Fibroblast of mammary gland (primary cell): ENCODE results near the gene KCNQ5.

Experiments
- DNase-seq: peaks from one replicate; pipeline ENCODE4 v3.0.0-alpha.2; 2010; ENCODE audit warnings: low read depth
- H3K4me3 ChIP-seq: 2 replicates; pipeline ENCODE4 v1.5.1; 2011; ENCODE audit warnings: low read depth, mild to moderate bottlenecking, low read length, moderate library complexity; ENCODE audit not compliant: control insufficient read depth
- CTCF ChIP-seq: conservative IDR thresholded peaks from 2 replicates; pipeline ENCODE4 v1.5.1; 2011; ENCODE audit warnings: low read depth, low read length, inconsistent platforms; ENCODE audit not compliant: control insufficient read depth, insufficient read depth

KCNQ5 gene

GRCh38 chr6:73109659-73110058 lies 487.8 kb downstream of the KCNQ5 start:
- no peak for TF ChIP-seq CTCF
- H3K4me3 ChIP-seq, result no peak overlapping the region
- DNase-seq, result no peak

GRCh38 chr6:73116330-73116729 lies 494.5 kb downstream of the KCNQ5 start:
- H3K4me3 ChIP-seq, result no peak overlapping the region
- no peak for TF ChIP-seq CTCF
- DNase-seq, result no peak

DNA sequence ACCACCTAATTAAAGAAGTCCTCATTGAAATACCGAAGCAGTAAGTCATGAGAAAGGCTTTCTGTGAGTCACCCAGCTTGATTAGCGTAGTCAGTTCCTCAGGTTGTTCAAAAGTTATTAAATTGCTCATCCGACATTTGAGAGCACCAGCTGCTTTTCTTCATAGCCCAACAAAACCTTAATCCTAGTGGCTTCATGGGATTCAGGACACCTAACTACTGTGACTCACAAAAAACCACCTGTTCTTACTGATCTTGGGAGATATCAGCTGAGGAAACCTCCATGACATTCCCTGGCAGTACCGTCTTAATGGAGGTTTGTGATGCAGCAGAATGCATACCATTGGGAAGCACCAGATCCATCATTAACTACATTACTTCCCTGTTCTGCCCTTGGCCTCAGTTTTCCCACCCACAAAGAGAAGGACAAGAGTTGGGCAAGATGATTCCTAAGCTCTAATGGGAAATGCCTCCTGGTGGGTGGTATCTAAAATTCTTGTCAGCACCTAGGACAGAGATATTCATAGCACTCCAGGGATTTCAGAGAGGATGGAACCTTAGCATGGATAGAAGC lies 499.6 kb downstream of the KCNQ5 start:
- peak; percentile 21 for TF ChIP-seq CTCF
- peak; percentile 47 for DNase-seq
- H3K4me3 ChIP-seq, result no peak overlapping the region

- TF ChIP-seq CTCF, result no peak
- no peak overlapping the region for H3K4me3 ChIP-seq
- no peak for DNase-seq
These were observed 501.9 kb downstream of the KCNQ5 start for GRCh38 chr6:73123632-73124329.

- peak; percentile 99 for TF ChIP-seq CTCF
- peak; percentile 70 for DNase-seq
- no peak overlapping the region for H3K4me3 ChIP-seq
These were observed 508.0 kb downstream of the KCNQ5 start for GRCh38 chr6:73129653-73130443.

DNA sequence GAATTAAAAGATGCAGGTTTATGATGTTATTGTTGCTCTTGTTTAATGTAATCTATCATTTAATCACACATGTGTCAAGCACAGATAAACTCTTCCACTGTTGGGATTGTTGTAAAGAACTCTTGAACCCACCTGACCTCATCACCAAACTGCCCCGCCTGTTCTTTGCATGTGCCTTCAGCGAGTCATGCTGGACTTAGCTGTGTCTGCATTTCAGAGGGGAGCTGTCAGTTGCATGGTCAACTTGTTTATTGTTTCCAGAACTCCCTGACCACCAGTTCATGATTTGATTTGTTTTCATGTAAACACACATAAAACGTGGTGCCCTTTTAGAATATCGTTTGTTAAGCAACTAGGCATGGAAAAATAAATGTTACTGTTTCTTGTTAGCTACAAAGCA lies 509.8 kb downstream of the KCNQ5 start:
- TF ChIP-seq CTCF, result no peak
- peak; percentile 41 for DNase-seq
- H3K4me3 ChIP-seq, result no peak overlapping the region
